ENCODE measurements around the gene ARSD.
"Not testable (repeated sequence)": the region's sequence is repeated elsewhere in the genome, so short reads cannot be mapped to it uniquely, and the experiment has no call there.

ARSD gene

DNA sequence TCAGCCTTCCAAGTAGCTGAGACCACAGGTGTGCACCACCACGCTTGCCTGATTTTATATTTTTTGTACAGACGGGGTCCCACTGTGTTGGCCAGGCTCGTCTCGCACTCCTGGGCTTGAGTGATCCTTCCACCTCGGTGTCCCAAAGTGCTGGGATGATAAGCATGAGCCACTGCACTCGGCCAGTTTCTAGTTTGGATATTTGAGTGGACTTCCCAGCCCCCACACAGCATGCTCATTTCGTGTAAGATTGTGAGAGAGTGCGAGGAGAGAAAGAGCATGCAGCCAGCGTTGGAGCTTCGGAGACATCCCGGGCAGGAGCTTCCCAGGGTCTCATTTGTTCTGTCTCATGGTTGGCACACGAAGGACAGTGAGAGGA lies 31.8 kb downstream of the ARSD start:
- H3K9me3 ChIP-seq (ENCODE audit: low read length) = no peaks in the 10 kb centered on the region
- H3K27me3 ChIP-seq (ENCODE audit: insufficient read depth, low read length) = no peaks in the 10 kb centered on the region
- H3K9me2 ChIP-seq (ENCODE audit: low read depth, low read length) = no peaks in the 10 kb centered on the region
- TF ChIP-seq CTCF (IDR thresholded peaks at IDR 0.05; ENCODE audit: low read length) = no peak
- no peak for TF ChIP-seq EZH2 (IDR thresholded peaks at IDR 0.05; ENCODE audit: borderline replicate concordance, low read length)
- H3K79me2 ChIP-seq (ENCODE audit: insufficient read depth, low read length) = no peaks in the 10 kb centered on the region
- H3F3A ChIP-seq (ENCODE audit: insufficient read depth, low read length) = no peaks in the 10 kb centered on the region
- no peaks in the 10 kb centered on the region for H3K36me3 ChIP-seq (ENCODE audit: insufficient read depth, low read length)
- H3K4me1 ChIP-seq (ENCODE audit: insufficient read depth, low read length, severe bottlenecking) = no peaks in the 10 kb centered on the region
- H3K4me3 ChIP-seq (ENCODE audit: low read depth, low read length, poor library complexity, severe bottlenecking) = no peak overlapping the region
- H3K27ac ChIP-seq (ENCODE audit: low read depth, low read length, poor library complexity, severe bottlenecking) = no peak overlapping the region
- H3K4me2 ChIP-seq (ENCODE audit: low read length) = no peak overlapping the region
- no peak overlapping the region for H2AFZ ChIP-seq (ENCODE audit: low read length)
- no peak overlapping the region for H3K9ac ChIP-seq (ENCODE audit: low read length)
- H4K20me1 ChIP-seq (ENCODE audit: insufficient read depth, low read length) = no peaks in the 10 kb centered on the region

GRCh38 chrX:2894885-2895292 lies 34.2 kb downstream of the ARSD start:
- H3K79me2 ChIP-seq (ENCODE audit: insufficient read depth, low read length) = no peaks in the 10 kb centered on the region
- no peaks in the 10 kb centered on the region for H3K36me3 ChIP-seq (ENCODE audit: insufficient read depth, low read length)
- H3K4me3 ChIP-seq (ENCODE audit: low read depth, low read length, poor library complexity, severe bottlenecking) = no peak overlapping the region
- no peak overlapping the region for H3K4me2 ChIP-seq (ENCODE audit: low read length)
- H4K20me1 ChIP-seq (ENCODE audit: insufficient read depth, low read length) = no peaks in the 10 kb centered on the region
- no peak for TF ChIP-seq EZH2 (IDR thresholded peaks at IDR 0.05; ENCODE audit: borderline replicate concordance, low read length)
- no peak for TF ChIP-seq CTCF (IDR thresholded peaks at IDR 0.05; ENCODE audit: low read length)
- H3K27ac ChIP-seq (ENCODE audit: low read depth, low read length, poor library complexity, severe bottlenecking) = no peak overlapping the region
- H3K9ac ChIP-seq (ENCODE audit: low read length) = no peak overlapping the region
- H3K9me3 ChIP-seq (ENCODE audit: low read length) = no peaks in the 10 kb centered on the region
- H3K4me1 ChIP-seq (ENCODE audit: insufficient read depth, low read length, severe bottlenecking) = no peaks in the 10 kb centered on the region
- no peaks in the 10 kb centered on the region for H3F3A ChIP-seq (ENCODE audit: insufficient read depth, low read length)
- no peak overlapping the region for H2AFZ ChIP-seq (ENCODE audit: low read length)
- H3K9me2 ChIP-seq (ENCODE audit: low read depth, low read length) = no peaks in the 10 kb centered on the region
- no peaks in the 10 kb centered on the region for H3K27me3 ChIP-seq (ENCODE audit: insufficient read depth, low read length)

GRCh38 chrX:2892816-2893215 lies 36.3 kb downstream of the ARSD start:
- no peaks in the 10 kb centered on the region for H3K4me1 ChIP-seq (ENCODE audit: insufficient read depth, low read length, severe bottlenecking)
- no peaks in the 10 kb centered on the region for H4K20me1 ChIP-seq (ENCODE audit: insufficient read depth, low read length)
- H3K9me2 ChIP-seq (ENCODE audit: low read depth, low read length) = no peaks in the 10 kb centered on the region
- H3K9ac ChIP-seq (ENCODE audit: low read length) = no peak overlapping the region
- H3K9me3 ChIP-seq (ENCODE audit: low read length) = no peaks in the 10 kb centered on the region
- no peaks in the 10 kb centered on the region for H3F3A ChIP-seq (ENCODE audit: insufficient read depth, low read length)
- TF ChIP-seq EZH2 (IDR thresholded peaks at IDR 0.05; ENCODE audit: borderline replicate concordance, low read length) (no peak), CTCF (IDR thresholded peaks at IDR 0.05; ENCODE audit: low read length) (no peak)
- H3K27ac ChIP-seq (ENCODE audit: low read depth, low read length, poor library complexity, severe bottlenecking) = no peak overlapping the region
- no peaks in the 10 kb centered on the region for H3K36me3 ChIP-seq (ENCODE audit: insufficient read depth, low read length)
- no peak overlapping the region for H2AFZ ChIP-seq (ENCODE audit: low read length)
- no peak overlapping the region for H3K4me2 ChIP-seq (ENCODE audit: low read length)
- H3K27me3 ChIP-seq (ENCODE audit: insufficient read depth, low read length) = no peaks in the 10 kb centered on the region
- no peak overlapping the region for H3K4me3 ChIP-seq (ENCODE audit: low read depth, low read length, poor library complexity, severe bottlenecking)
- no peaks in the 10 kb centered on the region for H3K79me2 ChIP-seq (ENCODE audit: insufficient read depth, low read length)

GRCh38 chrX:2890536-2891460 lies 38.3 kb downstream of the ARSD start:
- H4K20me1 ChIP-seq (ENCODE audit: insufficient read depth, low read length); H3K9me3 ChIP-seq (ENCODE audit: low read length); H3K27ac ChIP-seq (ENCODE audit: low read depth, low read length, poor library complexity, severe bottlenecking); H3K9ac ChIP-seq (ENCODE audit: low read length); H3K79me2 ChIP-seq (ENCODE audit: insufficient read depth, low read length); H3K36me3 ChIP-seq (ENCODE audit: insufficient read depth, low read length); H2AFZ ChIP-seq (ENCODE audit: low read length); H3K4me2 ChIP-seq (ENCODE audit: low read length); H3K9me2 ChIP-seq (ENCODE audit: low read depth, low read length); H3K27me3 ChIP-seq (ENCODE audit: insufficient read depth, low read length); H3F3A ChIP-seq (ENCODE audit: insufficient read depth, low read length); H3K4me1 ChIP-seq (ENCODE audit: insufficient read depth, low read length, severe bottlenecking); H3K4me3 ChIP-seq (ENCODE audit: low read depth, low read length, poor library complexity, severe bottlenecking): not testable (repeated sequence)
